Measurements from ENCODE around the gene ZACN.
"Not testable (repeated sequence)": the region's sequence is repeated elsewhere in the genome, so short reads cannot be mapped to it uniquely, and the experiment has no call there.

ZACN gene

DNA sequence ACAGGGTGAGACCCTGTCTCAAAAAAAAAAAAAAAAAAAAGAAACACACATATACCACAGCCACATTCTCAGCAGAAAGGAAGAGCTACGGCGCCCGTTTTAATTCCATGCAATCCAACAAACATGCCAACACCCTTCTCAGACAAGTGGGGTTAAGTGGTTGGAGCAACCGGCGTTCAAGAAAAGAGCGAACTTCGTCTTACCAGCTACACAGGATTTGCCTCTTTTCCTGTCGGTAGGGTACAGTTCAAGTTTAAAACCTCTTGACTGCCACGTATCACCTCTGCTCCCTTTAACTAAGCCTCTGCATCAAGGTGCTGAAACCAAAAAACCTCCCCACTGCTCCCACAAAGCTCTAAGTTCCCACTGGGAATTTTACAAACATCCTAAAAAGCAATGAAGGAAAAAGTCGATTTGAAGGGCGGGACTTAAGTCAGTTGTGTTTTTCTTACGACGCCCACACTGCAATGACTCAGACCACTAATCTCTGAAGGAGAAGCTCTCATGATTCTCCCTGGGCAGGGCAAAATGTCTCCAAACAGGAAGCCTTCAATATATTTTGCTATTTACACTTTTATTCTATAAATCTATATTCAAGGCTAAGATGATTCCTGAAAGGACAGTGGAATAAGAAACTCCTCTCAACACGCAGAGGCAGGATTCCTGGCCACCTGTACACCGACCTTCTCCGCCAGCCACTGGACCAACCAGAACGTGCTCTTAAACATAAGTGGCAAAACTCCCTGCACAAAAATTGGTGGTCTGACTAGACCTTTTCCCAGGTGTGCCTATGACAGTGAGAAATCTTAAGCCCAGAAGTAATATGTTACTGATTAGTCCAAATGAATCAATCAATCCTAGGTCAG lies 25.5 kb upstream of the ZACN start:
- DNase-seq (ENCODE audit: low read depth in 2 of 2): no peak

DNA sequence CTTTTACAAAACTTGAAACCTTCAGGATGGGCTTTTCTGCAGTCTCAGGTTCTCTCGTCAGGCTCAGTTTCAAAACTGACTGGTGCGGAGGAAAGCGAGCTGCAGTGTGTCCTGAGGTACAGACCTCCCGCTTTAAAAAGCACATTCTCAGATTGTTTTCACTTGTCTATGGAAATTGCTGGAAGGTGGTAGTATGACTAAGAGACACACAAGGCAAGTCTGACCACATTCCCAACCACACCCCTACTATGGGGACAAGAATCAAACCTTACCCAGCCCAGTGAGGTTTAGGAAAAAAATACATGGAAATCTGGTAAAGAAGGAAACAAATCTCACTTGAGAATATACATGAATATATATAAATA lies 24.9 kb upstream of the ZACN start:
- DNase-seq (ENCODE audit: low read depth in 2 of 2): no peak

GRCh38 chr17:76056882-76057281 lies 22.1 kb upstream of the ZACN start:
- no peak for DNase-seq (ENCODE audit: low read depth in 2 of 2)

DNA sequence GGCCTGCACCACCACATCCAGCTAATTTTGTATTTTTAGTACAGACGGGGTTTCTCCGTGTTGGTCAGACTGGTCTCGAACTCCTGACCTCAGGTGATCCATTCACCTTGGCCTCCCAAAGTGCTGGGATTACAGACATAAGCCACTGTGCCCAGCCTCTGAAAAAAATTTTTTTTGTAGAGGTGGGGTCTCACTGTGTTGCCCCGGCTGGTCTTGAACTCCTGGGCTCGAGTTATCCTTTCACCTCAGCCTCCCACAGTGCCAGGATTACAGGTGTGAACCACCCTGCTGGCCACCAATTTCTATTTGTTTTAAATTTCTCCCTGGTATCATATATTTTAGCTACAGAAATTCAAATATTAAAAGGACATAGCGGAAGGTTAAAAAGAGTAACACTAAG lies 20.7 kb upstream of the ZACN start:
- DNase-seq (ENCODE audit: low read depth in 2 of 2): not testable (repeated sequence)

DNA sequence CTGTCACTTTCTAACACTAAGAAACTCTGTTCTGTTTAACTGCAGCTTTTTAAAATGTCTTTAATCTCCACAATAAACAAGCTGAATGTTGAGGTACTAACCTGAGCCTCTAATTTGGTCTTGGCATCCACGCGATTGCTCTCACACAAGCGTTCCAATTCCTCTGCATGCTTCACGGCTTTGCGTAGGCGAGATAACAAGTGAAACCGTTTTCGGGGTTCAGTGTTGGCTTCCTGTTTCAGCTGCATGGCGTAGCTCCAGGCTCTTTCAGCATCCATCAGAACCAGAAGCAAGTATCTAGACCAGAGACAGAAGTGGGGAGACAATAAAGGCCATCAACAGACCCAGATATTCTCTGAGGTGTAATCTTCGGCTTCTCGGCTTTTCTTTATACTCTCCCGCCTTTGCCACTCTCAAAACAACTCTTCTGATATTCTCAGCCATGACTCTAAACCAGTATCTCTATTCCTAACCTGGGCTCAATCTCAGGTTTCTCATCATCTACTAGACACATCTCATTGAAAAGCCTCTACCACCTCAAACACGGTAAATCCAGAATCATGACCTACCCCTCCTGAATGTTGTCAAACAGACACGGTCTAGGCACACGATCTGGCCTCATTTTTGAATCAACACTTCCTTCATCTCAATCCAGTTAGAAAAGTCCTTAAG lies 15.0 kb upstream of the ZACN start:
- peak in 1 of 2 donors; percentile 13 for DNase-seq (ENCODE audit: low read depth in 2 of 2)

GRCh38 chr17:76065775-76066174 lies 13.2 kb upstream of the ZACN start:
- no peak for DNase-seq (ENCODE audit: low read depth in 2 of 2)

GRCh38 chr17:76071531-76072147 lies 7.3 kb upstream of the ZACN start:
- DNase-seq (ENCODE audit: low read depth in 2 of 2): no peak

GRCh38 chr17:76072148-76072858 lies 6.7 kb upstream of the ZACN start, which contains the start of gene SRP68:
Gene SRP68 (minus strand): TSS chr17:76072517. CDS start chr17:76072491, 26 bp downstream.
- DNase-seq (ENCODE audit: low read depth in 2 of 2): peak; percentile 72 to 74

DNA sequence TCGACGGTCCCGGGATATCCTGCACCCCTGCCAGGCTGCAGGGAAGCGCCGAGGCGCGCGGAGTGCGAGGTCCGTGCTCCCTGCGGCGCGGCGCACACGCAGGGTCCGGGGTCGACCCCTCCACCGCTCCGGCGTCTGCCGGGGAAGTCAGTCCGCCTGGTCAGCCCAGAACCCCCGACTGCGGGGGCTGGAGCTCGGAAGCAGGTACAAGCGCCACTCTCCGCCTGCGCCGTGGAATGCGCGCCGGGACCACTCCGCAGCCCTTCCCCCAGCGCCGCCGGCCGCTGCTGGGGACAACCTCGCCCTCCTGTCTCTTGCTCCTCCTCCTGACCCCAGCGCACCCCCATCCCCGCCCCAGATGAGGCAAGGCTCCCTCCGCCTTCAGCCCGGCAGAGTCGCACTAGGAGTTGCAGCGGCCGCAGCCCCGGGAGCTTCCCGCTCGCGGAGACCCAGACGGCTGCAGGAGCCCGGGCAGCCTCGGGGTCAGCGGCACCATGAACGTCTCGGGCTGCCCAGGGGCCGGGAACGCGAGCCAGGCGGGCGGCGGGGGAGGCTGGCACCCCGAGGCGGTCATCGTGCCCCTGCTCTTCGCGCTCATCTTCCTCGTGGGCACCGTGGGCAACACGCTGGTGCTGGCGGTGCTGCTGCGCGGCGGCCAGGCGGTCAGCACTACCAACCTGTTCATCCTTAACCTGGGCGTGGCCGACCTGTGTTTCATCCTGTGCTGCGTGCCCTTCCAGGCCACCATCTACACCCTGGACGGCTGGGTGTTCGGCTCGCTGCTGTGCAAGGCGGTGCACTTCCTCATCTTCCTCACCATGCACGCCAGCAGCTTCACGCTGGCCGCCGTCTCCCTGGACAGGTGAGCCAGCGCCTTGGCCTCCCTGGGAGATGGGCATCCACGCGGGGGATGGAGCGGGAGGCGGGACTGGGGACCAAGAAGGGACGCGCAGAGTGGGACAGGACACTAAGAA lies 4.3 kb upstream of the ZACN start, which contains the start of gene GALR2:
TSS of gene GALR2 (plus strand) at position 392 of the 974 bp plus-strand sequence. CDS start at position 495, 103 bp downstream.
- no peak for DNase-seq (ENCODE audit: low read depth in 2 of 2)

DNA sequence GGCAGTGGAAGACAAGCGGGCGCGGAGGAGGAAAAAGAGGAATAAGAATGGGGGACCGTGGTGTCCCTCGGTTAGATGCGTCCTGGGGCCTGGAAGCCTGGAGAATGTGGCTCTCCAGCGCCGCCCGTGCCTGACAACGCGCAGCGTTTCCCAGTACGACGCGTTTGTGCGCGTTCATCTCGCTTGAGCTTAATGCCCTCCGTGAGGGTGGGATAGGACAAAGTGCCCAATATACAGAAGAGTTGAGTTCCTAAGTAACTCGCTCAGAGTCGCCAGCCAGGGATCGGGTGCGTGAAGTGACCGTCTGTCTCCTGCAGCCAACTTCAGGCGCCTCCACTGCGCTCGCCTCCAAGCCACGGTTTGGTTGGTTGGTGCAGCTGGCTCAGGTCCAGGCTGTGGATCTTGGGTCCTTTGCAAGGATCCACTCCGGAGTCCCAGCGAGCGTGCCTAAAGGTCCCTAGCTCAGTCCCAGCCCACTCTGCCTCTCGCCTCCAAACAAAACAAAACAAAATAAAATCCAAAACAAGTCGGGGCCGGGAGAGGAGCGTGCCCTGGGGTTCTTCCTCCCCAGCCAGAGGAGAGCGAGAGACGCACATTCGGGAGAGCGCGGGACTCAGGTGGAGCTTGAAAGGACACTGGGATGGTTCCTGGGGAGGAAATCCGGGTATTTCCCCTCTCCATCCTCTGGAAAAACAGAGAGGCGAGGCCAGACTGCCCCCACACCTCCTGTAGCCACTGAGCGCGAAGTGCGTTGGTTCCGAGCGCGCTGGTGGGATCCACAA lies 3.4 kb upstream of the ZACN start:
- no peak for DNase-seq (ENCODE audit: low read depth in 2 of 2)

- DNase-seq (ENCODE audit: low read depth in 2 of 2): no peak
These were observed 2.7 kb upstream of the ZACN start for GRCh38 chr17:76076146-76076764.

DNA sequence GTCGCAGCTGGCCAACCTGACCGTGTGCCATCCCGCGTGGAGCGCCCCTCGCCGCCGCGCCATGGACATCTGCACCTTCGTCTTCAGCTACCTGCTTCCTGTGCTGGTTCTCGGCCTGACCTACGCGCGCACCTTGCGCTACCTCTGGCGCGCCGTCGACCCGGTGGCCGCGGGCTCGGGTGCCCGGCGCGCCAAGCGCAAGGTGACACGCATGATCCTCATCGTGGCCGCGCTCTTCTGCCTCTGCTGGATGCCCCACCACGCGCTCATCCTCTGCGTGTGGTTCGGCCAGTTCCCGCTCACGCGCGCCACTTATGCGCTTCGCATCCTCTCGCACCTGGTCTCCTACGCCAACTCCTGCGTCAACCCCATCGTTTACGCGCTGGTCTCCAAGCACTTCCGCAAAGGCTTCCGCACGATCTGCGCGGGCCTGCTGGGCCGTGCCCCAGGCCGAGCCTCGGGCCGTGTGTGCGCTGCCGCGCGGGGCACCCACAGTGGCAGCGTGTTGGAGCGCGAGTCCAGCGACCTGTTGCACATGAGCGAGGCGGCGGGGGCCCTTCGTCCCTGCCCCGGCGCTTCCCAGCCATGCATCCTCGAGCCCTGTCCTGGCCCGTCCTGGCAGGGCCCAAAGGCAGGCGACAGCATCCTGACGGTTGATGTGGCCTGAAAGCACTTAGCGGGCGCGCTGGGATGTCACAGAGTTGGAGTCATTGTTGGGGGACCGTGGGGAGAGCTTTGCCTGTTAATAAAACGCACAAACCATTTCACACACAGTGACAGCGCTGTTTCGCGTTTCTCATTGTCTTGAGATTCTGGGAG lies 2.0 kb upstream of the ZACN start:
- no peak for DNase-seq (ENCODE audit: low read depth in 2 of 2)

- DNase-seq (ENCODE audit: low read depth in 2 of 2): no peak
These were observed 1.3 kb upstream of the ZACN start for GRCh38 chr17:76077584-76078110.

DNA sequence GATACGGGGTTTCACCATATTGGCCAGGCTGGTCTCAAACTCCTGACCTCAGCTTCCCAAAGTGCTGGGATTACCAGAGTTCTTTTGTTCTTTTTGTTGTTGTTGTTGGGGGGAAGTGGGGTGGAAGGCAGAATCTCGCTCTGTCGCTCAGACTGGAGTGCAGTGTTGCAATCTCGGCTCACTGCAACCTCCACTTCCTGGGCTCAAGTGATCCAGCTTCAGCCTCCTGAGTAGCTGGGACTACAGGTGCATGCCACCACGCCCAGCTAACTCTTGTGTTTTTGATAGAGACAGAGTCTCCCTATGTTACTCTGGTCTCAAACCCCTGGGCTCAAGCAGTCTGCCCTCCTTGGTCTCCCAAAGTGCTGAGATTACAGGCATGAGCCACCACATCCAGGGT lies 612 bp upstream of the ZACN start:
- not testable (repeated sequence) for DNase-seq (ENCODE audit: low read depth in 2 of 2)

GRCh38 chr17:76079535-76079955 lies 563 bp downstream of the ZACN start:
- no peak for DNase-seq (ENCODE audit: low read depth in 2 of 2)

DNA sequence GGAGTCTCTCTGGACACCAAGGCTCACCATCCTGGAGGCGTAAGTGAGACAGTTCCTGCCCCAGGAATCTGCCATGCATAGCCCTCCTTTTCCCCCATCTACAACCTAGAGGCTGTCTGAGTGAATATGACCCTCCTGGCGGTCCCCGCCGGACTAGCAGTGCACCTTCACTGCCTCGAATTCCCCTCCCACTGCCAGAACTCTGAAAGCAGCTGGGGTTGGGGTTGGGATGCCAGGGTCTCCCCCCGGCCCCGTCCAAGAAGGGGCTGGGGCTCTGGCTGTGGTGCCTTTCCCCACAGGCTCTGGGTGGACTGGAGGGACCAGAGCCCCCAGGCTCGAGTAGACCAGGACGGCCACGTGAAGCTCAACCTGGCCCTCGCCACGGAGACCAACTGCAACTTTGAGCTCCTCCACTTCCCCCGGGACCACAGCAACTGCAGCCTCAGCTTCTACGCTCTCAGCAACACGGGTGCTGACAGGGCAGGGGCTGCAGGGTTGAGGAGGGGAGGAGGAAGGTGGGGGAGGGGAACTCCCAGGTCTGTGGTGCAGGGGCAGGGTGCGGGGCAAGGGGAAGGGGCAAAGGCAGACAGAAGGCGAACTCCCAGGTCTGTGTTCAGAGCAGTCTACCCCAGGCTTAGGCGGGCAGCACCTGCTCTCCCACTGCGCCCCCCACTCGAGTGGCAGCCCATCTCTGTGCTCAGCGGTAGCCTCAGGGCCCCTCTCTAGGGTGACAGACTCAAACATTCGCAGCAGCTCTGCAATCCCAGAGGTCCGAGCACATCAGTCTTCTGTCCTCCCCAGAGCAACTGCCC lies 1.2 kb downstream of the ZACN start:
- DNase-seq (ENCODE audit: low read depth in 2 of 2): no peak

DNA sequence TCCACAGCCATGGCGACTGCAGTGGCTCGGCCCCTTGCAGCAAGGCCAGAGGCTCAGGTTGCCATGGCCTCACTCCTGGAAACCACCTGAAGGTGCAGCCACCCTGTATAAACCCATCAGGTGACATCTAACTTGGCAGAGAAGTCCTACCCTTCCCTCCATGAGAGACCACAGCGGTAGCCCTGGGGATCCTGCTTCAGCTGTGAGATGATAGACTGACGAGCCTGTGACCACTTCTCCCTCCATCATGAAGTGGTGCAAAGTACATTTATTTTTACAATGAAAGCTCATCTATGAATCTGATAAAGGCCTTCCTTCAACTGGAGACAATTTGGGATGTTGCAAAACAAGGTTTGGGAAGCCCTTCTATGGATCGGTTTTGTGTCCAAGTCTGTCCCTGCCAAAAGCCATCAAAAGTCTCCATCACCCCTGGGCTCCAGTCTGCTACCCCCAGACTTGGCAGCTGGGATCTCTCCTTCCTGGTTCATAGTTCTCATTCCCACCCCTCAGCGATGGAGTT lies 1.8 kb downstream of the ZACN start:
- DNase-seq (ENCODE audit: low read depth in 2 of 2): no peak
